NCI-H1105 treated with DMSO at 0.1 percent for 48 hours (cell line): ENCODE results near the gene KMT2D.

Experiments
- DNase-seq: peaks from one replicate; lab custom pipeline; 2025; lab: John Stamatoyannopoulos, UW

The KMT2D gene

DNA sequence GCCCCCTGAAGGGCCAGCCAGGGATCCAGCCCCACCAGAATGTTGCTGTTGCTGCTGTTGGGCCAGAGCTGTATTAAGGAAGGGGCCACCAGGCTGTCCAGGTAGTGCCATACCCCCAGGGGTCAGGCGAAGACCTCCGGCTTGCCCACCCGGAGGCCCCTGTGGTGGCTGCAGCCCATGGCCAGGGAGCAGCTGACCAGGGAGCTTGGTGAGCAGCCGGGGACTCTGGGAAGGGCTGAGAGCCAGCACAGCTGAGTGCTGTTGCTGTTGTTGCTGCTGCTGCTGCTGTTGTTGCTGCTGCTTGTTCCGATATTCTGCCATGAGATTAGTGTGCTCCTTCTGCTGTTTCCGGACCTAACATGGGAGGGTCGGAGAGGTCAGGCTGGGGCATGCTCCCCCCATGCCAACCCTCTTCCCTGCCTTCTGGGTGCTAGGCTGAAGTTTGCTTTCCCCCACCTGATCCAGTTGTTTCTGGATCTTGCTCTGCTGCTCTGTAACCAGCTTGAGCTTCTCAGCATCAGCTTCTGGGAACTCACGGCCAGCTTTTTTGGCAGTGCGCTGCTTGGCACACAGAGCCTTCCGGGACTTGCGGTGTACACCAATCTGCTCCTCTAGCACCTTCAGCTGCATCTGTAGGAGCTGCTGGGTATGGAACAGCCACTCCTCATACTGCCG is 26.8 kb downstream of the KMT2D start:
- DNase-seq: no peak

DNA sequence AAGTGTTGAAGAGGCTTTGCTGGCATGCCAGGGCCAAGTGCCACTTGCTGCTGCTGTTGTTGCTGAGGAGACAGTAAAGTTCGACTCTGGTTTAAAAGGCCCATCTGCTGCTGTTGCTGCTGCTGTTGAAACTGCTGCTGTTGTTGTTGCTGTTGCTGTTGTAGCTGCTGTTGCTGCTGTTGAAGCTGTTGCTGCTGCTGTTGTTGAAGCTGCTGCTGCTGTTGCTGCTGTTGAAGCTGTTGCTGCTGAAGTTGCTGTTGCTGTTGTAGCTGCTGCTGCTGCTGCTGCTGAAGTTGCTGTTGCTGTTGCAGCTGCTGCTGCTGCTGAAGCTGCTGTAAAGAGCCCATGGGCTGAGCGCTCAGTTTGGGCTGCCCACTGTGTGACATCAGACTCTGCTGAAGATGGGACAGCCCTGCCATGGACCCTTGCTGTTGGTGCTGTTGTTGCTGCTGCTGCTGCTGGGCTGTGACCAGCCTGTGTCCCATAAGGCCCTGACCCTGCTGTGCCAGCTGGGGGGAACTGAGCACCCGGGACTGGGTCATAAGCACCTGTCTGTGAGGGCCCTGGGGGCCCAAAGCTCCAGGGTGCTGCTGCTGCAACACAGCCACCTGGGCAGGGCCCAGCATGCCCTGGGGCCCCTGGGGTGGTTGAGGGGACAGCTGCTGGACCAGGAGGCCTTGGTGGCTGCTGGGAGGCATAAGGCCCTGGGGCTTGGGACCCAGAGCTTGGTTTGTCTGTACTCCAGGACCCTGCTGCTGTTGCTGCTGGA is 27.7 kb downstream of the KMT2D start:
- no peak for DNase-seq

DNA sequence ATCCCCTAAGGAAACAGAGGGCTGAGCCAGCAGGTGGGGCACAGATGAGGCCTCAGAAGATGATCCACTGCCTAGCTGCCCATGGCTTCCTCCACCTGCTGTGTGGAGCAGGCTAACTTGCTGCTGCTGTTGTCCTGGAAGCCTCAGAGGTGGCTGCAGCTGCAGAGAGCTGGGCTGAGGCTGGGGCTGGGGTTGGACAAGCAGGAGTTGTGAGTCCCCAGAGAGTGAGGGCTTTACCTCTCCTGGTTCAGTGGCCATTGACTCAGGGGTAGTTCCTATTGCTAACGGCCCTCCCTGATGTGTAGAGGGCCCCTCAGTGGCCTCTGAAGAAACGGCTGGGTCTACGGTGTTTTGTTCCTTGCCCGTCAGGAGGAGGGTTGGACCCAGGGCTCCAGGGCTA is 28.3 kb downstream of the KMT2D start:
- no peak for DNase-seq

DNA sequence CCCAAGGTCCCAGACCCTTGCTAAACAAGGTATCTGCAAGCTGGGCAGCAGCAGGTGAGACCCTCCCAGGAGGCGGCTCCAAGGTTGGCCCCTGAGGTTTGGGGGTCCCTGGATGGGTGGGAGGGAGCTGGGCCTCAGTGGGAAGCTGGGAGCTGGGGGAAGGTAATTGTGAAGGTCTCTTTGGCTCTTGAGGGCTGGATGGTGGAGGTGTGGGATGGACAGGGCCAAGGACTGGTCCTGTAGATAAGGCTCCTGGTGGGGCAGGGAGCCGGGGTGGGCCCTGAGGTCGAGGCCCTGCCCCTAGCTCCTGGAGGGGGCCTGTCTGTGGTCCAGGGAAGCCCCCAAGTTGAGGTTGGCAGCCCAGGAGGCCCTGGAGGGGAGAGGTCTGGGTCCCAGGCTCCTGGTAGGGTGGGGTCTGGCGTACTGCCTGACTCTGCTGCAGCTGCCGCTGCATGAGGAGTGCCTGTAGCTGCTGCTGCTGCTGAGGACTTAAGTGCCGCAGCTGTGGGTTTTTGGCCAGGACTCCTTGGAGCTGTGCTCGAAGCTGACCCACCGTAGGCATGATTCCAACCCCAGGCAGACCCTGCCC is 28.9 kb downstream of the KMT2D start:
- DNase-seq: no peak

DNA sequence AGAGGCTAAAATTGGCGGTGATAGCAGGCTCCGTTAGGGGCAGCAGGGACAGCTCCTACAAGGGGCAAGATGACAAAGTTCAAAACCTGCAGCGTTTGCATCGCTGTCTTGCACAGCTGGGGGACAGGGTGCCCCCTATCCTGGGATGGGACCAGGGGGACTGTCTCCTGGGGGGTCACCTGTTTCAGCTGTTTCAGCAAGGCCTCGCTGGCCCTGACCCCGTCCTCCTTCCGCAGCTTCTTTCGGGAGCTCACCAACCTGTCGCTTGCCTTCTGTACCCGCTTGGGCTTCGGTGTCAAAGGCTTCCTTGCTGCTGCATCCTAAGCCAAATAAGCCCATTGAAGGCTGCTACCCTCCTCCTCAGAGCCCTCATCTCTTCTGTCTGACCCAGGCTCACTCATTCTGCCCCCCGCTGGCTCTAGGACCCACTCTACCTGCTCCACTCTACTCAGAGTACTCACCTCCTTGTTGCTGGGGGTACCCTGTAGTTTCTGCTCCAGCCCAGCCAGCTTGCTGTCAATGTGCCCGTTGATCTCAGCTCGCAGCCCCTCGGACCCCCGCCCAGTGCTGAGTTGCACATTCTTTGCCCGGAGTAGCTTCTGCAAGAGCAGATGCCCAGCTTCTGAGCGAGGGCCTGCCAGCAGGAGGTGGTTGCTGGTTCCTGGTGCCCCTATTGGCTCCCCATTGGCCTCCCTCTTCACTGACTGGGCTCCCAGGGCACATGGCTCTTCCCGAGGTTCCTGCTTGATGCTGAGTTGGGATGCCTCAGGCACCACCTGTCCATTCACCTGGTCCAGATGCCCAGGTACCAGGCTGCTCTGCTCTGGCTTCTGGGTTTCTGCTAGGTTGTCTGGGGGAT is 29.7 kb downstream of the KMT2D start:
- DNase-seq: no peak

DNA sequence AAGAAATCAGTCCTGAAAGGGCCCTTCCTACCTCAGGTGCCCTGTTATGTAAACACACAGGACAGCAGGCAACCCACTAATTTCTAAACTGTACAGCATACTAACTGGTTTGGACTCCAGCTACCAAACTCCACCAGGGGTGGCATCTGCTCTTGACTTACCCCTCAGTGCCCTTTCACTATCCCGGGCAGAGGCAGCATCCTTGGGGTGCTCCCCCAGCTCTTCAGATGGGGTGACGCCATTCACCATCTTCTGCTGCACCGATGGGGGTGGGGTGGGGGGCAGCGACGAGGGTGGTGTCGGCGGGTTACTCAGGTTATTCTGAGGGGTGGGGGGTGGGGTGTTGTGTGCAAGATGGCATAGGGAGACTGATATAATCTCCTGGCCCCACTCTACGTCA is 30.5 kb downstream of the KMT2D start:
- DNase-seq: no peak

DNA sequence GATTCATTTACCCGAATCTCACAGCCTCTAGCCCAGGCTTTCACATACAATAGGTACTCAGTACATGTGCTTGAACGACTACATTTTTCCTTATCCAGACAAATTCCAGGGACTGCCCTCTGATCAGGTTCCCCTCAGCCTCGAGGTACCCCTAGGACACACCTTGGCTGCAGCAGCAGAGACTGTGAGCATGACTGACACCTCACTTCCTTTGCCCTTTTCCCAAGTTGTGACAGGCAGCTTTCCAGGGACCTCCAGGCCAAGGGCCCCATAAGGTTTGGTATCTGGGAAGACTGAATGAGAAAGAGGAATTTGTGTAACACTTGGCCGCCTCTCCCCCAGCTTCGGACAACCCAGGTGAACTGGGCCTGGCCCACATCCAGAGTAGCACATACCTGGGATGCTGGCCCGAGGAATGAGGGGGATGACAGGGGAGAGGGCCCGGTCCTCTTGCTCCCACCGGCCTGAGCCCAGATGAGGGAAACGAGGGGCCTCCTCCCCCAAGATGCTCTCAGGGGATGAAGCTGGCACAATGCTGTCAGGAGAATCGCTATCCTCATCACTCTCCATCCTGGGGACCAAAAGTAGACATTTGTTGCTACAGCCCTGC is 31.8 kb downstream of the KMT2D start:
- no peak for DNase-seq

DNA sequence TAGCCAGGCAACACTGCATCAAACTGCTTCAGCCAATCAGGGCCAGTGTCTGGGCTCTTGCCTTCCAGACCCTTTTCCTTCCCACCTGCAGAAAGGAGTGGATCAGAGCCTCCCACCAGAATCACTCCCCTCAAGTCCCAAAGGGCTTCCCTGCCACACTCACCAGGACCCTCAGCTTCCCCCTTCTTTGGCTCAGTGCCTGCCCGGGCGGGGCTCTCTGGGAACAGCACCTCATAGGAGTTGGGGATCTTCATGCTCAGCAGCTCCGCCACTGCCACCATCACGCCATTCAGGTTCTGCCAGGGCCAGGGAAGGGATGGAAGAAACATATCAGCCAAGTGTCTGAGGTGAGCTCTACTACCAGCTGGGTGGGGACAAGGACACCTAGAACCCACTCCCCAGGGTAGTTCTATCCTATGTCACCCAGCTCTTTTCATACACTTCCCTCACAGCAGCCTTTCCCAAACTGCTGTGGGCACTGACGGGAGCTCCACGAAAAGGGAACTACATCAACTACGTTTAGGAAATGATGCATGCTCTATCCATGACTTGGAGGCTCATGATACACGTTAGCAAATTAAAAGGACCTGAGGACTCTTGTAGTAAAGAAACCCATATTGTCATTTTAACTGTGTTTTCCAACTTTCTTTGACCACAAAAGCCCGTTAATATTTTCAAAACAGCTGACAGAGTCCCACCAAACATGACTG is 32.6 kb downstream of the KMT2D start:
- no peak for DNase-seq

DNA sequence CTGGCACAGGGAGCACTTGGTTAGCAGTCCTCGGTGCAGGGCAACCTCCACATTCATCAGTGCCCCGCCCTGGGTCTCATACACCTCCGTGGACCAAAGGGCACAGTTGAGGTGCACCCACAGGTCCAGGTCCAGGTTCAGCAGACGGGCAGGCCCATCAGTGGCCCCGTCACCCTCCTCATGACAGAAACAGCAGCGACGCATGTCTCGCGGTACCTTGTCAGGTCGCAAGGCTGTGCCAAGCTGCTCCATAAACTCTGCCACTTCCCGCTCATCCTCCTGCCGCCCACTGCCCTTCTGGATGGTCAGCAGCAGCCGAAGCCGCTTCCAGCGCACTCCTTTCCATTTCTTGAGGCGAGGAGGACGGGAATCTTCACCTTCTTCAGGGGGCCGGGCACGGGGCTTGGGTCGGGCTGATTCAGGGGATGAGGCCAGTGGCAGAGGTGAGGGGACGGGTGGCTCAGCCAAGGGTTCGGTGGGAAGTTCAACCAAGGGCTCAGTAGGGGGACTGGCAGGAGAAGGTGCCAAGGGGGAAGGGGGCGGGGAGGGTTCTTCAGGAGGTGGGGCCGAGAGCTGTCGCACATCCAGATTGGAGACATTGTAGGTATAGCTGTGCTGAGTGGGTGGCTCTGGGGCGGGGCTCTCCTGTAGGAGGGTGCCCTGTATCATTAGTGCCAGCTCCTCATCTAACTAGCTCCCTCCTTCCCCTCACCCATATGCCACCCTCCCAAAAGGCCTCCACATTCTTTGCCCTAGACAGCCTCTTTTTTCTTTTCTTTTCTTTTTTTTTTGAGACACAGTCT is 33.7 kb downstream of the KMT2D start:
- DNase-seq: no peak

DNA sequence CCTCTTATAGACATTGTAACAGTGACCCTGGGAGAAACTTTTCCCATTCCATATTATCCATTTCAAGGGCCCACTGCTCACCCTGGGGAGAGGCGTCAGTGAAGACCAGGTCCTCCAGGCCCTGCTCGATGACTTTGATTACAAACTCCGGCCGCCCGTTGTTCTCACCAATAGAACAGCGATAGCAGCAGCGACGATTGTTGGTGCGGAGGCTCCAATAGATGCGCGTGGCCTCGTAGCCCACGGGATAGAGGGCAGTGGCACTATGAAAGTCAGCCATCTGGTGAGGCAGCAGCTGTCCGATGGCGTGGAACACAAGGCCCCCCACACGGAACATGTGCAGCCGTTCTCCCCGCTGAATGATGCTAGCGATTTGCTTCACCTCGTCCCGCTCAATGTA is 34.5 kb downstream of the KMT2D start:
- DNase-seq: no peak

DNA sequence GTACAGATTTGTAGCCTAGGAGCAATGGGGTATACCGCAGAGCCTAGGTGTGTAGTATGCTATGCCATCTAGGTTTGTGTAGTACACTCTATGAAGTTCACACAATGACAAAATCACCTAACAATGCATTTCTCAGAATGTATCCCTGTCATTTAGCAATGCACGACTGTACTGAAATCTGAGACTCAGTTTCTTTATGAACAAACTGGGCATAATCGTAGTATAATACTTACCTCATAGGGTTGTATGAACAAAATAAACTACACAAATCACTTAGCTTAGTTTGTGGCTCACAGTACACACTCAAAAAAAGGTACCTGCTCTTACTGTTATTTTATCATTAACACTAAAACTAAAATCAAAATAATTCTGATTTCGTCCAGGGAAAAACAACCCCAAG is 35.1 kb downstream of the KMT2D start:
- DNase-seq: no peak

DNA sequence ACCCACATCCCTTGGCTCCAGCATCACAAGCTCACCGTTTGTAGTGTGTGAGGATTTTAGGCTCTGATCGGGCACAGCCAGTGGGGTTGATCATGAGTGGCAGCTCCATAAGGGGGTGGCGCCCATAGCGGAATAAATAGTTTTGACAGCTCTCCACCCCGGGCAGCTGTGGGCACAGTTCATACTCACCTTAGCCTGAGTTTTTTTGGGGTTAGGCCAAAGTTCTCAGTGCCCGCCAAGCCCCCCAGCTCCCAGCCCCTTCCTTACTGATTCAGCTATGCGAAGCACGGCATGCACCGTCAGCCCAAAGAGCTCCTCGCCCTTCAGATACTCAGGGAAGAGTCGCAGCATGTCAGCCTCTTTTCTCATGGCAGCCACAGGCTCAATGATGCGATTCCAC is 36.1 kb downstream of the KMT2D start:
- no peak for DNase-seq

DNA sequence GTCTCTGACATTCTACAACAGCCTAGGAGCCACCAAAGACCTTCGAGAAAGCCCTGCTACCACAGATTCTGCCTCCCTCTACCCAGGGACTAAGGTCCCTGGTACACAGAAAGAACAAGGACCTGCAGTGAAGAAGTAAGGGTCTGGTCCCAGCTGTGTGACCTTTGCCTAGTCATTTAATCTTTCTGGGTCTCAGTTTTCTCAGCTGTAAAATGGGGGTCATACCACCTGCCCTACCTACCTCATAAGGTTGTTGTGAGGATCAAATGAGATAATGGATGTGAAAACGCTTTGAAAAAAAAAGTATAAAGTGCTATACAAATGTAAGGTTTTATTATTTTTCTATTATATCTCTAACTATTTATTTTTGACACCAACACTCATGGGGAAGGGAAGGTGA is 36.8 kb downstream of the KMT2D start:
- no peak for DNase-seq

DNA sequence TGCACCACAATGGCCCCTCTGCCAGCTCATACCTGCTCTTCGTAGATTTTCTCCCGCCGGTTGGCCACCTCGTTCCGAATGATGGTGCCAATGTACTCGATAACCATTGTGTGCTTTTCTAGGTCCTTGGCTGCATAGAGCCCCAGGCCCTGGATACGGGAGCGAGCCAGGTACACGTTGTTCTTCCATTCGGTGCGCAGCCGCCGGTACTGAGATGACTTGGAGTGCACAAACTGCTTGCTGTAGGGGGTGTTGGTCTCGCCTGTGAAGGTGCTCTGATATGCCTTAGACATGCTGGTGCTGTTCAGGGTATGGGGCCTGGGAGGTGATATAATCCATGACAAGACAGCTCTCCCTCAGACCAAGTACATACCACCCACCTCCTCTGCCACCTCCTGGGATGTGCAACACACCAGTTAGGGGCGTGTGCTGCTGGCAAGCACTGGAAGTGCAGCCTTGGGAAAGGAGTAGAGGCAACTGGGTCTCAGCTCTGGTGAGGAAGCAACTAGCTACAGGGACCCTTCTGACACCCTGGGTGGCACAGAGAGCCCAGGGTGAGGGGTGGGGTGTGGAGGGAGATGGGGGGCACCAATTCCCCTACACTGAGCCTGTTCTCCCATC is 37.9 kb downstream of the KMT2D start:
- no peak for DNase-seq

DNA sequence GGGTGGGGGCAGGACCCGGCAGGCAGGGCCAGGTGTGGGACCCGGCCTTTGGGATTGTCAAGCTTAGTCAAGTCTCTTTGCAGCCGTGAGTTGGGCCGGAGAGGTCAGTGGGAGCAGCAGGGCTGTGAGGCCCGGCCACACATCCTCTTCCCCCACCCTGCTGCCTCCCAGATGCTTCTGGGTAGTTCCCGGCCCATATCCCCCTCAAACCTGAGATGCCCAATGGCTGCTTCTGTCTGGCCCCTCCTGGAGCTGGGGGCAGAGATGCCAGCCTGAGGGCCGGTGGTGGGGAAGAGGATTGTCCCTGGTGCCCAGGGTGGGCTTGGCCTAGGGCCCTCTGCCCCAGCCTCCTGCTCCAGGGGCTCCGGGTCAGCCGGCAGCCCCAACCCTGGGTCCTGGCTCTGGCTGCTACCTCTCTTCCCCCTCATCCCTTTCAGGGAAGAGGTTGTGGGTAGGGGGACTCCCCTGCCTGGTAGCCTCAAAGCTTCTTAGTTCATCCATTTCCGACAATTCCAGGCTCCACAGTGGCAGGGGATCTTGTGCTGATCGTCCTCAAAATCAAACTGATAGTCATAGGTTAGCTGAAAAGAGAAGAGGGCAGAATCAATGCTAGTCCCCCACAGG is 39.2 kb downstream of the KMT2D start:
- DNase-seq: no peak

DNA sequence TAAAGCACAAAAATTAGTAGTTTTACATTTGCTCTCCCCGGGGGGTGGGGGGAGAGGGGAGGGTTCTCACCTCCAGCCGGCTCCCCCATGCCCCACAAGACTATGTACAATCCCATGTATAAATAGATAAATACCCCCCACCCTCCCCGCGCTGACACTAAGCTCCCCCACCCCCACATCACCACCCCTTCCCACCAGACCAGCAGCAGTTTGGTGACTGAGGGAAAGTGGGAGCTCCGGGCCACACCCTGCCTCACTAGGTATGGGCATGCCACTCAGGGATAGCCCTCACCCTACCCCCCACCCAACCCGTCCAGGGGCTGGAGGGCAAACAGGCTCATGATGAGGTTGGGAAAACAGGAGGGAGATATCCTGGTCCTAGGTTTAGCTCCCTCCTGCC is 40.2 kb downstream of the KMT2D start:
- no peak for DNase-seq

DNA sequence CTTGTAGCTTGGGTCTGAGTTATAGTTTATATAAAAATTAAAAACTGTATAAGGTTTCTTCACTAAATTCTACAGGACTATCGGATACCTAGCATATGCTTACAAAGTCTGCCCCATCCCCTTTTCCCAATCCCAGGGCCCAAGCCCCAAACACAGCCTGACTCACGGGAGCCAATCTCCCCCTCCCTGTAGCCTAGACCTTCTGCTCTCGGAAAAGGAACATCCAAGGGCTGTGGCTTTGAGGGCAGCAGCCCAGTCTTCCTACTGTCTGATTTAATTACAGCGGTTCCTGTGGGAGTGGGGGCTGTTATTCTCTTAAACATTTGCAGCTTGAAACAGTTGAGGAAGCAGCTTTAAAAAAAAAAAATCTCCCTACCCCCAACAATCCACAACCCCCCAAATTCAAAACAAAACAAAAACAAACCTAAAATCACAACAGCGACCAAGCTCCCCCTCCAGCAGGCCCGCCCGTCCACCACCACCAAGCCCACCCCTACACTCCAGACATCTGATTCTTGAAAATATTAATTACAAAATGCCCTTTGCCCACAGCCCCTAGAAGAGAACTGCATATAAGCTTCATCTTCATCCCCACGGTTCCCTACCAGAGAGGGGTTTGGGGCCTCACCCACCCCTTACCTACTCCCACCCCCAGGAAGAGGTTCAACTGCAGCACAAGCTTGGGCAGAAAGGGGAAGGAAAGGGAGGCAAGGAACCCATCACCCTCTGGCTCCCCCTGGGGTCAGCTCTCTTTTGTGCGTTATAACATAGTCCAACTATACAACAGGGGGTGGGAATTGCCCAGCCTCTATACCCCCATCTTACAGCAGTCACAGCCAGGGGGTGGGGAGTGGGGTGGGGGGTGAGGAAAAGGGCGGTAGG is 40.9 kb downstream of the KMT2D start:
- DNase-seq: peak; percentile 1

DNA sequence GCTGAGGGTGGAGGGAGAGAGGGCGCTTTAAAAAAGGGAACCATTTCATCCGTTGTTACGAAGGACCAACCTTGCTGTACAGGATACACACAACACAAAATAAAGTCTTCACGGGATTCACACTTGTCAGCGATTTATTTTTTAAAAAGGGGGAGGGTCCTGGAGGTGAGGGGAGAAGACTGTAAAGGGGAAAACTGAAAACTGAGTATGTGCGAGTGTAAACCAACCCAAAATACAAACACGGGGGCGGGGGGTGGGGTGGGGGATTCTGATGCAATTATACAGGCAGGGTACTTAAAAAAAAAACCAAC is 41.5 kb downstream of the KMT2D start:
- DNase-seq: no peak
